Right lobe of liver (tissue), 4 donors: ENCODE measurements around the gene POLR1A.

Source experiments
- POLR2A ChIP-seq: fragments of 450-650 bp; IDR thresholded peaks from one replicate; pipeline ENCODE4 v1.6.1; 2017; ENCODE audit warnings: antibody characterized with exemption, mild to moderate bottlenecking
- TF ChIP-seq, protein P1 (sequence below), 4 donors: fragments of 200-600 bp in 3 of 4; fragments of 450-650 bp in 1 of 4; IDR thresholded peaks; one replicate each; pipeline versions ENCODE4 v1.5.1 to v1.8.0; 2016 to 2022; ENCODE audit warnings: antibody characterized with exemption in 4 of 4, mild to moderate bottlenecking in 2 of 4
- donor health status: DM: no; HTN: no; CAD: no.
- donor health status: DM: no; HTN: no; CAD: no.
- donor health status: DM: no; HTN: yes; CAD: no.

- TF ChIP-seq, protein P1, sequence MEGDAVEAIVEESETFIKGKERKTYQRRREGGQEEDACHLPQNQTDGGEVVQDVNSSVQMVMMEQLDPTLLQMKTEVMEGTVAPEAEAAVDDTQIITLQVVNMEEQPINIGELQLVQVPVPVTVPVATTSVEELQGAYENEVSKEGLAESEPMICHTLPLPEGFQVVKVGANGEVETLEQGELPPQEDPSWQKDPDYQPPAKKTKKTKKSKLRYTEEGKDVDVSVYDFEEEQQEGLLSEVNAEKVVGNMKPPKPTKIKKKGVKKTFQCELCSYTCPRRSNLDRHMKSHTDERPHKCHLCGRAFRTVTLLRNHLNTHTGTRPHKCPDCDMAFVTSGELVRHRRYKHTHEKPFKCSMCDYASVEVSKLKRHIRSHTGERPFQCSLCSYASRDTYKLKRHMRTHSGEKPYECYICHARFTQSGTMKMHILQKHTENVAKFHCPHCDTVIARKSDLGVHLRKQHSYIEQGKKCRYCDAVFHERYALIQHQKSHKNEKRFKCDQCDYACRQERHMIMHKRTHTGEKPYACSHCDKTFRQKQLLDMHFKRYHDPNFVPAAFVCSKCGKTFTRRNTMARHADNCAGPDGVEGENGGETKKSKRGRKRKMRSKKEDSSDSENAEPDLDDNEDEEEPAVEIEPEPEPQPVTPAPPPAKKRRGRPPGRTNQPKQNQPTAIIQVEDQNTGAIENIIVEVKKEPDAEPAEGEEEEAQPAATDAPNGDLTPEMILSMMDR (IDR thresholded peaks at IDR 0.05) = no peak
- TF ChIP-seq POLR2A = no peak
Observed at GRCh38 chr2:86097913-86098312, 7.8 kb downstream of the POLR1A start.
